ENCODE results near the gene MAP1LC3B2.

The MAP1LC3B2 gene

DNA sequence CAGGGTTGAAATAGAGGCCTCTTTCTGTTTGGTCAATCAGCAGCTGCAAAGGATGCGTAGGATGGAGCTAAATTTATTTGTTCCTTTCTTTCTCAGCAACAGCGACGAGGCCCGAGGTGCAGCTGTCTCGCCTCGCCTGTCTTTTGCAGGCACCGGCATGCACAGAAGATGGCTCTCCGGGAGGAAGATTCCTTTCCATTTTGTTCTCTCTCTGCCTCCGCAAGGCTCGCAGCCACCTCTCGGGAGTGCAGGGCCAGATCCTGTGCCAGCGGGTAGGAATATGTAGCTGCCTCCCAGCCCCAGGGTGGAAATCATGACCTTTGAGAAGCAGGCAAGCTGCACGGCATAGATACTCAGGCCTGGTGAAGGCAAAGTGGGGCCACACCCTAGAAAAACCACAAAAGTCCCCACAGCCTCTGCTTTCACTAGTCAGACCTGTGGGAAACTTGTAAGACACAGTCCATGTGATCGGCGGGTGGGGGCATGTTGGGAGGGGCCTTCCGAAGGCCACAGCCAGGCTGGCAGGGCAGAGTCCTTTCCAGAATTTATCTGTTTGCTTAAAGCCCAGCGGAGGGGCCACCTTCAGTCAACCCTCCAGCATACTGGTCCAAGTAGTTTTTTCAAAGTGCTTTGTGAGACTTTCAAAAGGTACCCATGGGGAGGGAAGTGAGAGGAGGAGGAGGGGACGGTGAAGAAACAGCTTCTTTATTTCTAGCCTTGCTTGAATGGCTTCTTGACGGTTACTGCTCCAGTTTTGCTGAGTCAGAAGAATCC, at the start of gene MAP1LC3B2:
Gene MAP1LC3B2, plus strand, starts transcription at position 220 of the 774 bp plus-strand sequence. CDS start 16,562 bp downstream, outside the sequence.
- no peak for DNase-seq

DNA sequence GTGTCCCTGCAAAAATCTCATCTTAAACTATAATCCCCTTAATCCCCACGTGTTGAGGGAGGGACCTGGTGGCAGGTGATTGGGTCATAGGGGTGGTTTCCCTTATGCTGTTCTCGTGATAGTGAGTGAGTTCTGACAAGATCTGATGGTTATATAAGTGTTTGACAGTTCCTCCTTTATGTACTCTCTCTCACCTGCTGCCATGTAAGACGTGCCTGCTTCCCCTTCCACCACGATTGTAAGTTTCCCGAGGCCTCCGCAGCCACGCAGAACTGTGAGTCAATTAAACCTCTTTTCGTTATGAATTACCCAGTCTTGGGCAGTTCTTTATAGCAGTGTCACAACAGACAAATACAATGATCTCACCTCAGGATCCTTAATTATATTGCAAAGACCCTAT, 45.2 kb upstream of the MAP1LC3B2 start:
- DNase-seq: no peak

DNA sequence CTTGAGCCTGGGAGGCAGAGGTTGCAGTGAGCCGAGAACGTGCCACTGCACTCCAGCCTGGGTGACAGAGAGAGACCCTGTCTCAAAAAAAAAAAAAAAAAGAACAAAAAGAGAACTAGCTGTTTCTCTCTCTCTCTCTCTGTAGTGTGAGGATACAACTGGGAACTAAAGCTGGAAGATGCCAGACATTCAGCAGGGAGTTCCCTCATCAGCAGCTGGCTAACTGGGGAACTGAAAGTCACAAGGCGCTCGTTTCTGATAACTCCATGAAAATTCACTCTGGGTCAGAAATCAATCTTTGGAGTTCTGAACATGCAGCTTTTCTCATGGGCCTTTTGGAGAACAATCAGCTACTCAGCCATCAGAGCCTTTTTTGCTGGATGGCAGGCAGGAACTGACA, 43.5 kb upstream of the MAP1LC3B2 start:
- DNase-seq: no peak

DNA sequence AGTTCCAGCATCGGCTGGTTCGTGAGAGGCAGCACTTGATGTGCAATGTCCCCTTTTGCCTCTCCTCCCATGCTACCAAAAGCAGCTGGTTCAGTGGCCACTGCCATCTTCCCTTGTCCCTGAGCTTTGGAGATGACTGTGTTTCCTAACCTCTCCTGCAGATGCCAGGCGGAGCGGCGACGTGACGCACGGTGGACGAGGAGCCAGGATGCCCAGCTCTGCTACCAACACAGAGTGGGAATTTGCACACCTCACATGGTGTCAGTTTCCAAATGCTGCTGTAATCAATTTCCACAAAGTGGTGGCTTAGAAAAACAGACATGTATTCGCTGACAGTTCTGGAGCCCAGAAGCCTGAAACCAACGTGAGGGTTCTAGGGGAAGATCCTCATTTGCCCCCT, 42.5 kb upstream of the MAP1LC3B2 start:
- no peak for DNase-seq

DNA sequence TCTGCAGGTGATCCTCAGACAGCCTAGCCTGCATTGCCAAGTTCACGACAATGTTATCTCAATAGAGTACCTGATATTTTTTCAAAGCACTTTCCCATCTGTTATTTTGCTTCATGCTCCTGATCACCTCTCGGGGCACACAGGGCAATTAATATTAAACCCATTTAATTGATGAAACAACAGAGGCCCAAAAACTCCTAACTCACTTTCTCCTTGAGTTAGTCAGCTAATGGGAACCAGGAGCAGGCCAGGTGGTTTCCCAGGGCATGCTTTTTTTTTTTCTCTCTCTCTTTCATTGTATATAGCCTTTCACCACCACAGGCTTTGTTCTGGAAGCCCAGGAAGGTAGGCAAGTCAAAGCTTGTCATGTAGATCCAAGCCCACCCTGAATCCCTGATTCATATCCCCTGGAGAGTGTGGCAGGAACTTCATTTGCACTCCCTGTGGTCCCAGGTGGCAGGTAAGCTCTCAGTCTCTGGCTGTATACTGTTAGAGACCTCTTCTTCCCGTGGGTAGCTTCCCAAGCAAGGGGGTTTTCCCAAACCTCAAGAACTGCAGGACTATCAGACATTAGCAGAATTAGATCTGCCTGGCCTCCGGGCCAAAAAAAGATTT, 41.6 kb upstream of the MAP1LC3B2 start:
- DNase-seq: no peak

DNA sequence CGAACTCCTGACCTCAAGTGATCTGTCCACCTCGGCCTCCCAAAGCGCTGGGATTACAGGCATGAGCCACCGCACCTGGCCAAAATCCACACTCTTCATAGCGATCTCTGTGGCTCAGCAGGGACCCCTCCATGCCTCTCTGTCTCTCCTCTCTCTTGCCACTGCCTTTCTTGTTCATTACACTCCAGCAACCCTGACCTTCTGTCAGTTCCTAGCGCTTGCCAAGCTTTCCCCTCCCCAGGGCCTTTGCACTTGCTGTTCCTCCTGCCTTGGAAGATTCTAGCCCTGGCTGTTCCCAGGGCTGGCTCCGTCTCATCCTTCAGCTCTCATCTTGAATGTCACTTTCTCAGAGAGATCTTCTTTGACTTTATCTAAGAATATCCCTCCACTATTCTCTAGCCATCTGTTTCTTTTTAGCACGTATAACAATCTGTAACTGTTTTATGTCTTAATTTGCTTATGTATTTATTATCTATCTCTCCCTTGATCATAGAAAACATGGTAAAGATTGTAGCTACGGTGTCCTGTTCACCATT, 38.9 kb upstream of the MAP1LC3B2 start:
- no peak for DNase-seq

DNA sequence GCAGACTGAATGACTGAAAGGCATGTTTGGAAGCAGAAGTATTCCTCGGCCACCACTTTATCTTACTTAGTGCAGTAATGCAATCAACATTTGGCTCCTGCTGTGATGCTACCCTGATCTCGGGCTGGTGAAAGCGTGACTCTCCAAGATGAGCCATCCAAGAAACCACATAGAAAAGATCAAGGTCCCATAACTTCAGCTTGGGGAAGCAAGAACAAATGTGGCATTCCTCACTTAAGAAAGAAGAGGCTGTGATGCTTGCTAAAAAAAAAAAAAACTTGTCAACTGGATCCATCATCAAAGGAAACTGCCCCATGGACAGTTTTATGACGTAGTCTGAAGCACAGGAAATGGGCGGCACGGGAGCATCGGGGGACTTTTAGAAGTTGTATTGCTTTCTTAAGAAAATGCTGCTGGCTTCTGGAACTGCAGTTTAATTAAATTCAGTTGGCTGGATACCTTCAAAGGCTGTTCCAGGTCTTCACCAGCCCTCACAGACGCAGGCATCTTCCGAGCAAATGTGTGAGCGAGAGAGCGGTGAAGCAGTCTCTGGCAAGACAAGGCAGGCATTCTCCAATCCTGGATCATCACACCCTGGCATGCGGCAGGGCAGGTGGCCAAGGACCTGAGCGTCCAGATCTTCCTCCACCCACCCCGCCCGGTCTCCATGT, 38.2 kb upstream of the MAP1LC3B2 start:
- no peak for DNase-seq

DNA sequence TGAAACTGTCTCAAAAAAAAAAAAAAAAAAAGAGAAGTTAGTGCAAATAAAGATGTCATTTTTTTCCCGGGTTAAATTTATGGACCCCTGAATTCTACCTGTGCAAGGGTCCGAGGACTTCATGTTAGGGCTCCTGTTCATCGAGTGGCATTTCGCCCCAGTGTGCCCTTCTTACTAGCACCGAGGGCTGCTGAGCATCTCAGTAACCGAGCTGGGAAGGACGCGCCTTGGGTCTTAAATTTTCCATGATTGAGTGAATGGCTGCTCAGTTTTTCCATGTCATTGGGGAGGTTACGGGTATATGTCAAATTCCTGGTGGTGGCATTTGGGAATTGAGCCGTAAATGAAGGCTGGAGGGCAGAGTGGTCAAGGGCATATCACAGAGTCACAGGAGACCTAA, 34.9 kb upstream of the MAP1LC3B2 start:
- DNase-seq: no peak

DNA sequence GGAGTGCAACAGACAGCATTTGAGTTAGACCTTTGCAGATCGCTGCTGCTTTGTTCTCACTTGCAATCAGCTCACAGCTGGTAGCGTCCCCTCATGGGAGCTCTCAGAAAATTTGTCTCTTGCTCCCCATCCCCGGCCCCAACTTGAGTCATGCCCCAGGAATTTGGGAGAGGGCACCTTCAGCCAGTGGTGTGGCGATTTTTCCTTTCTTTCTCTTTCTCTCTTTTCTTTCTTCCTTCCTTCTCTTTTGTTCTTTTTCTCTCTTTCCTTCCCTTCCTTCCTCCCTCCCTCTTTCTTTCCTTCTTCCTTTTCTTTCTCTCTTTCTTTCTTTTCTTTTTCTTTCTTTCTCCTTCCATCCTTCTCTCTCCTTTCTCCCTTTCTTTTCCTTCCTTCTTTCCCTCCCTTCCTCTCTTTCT, 34.2 kb upstream of the MAP1LC3B2 start:
- no peak for DNase-seq

DNA sequence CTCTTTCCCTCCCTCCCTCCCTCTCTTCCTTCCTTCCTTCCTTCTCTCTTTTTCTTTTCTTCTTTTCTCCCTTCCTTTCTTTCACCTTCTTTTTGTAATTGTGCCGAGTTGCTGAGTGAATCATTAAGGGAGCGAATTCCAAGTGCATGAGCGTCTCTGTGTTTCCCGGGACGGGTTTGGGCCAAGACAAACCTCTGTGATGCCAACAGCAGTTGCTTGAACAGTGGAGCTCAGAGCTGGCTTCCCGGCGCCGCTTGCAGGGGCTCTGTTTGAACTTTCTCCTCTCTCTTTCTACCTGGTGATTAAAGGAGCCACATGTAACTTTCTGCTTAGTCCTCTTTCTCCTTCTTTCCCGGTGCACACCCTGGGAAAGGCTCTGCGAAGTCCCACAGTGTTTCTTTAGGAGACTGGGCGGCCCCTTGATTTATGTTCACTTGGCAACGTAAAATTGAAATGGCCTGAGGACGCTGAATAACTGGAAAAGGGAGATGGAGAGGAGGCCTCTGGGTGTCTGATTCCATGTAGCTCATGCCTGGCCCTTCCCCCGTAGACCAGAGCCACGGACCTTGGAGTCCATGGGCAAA, 33.7 kb upstream of the MAP1LC3B2 start:
- no peak for DNase-seq

DNA sequence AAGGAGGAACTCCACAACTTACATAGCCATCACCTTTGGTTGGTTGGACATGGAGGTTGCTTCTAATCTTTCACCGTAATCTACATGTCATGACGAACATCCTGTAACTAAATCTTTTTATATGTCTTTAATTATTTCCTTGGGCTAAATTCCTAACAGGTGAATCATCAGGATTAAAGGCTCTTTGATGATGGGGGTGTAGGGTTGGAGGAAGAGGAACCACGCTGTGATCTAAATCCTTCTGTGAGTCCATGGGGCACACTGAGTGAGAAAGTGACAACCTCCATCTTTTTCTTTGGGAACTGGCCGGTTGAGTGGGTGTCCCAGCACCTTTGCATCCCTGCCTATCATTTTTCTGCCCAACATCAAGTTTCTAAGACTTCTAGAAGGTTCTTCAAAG, 31.1 kb upstream of the MAP1LC3B2 start:
- no peak for DNase-seq

DNA sequence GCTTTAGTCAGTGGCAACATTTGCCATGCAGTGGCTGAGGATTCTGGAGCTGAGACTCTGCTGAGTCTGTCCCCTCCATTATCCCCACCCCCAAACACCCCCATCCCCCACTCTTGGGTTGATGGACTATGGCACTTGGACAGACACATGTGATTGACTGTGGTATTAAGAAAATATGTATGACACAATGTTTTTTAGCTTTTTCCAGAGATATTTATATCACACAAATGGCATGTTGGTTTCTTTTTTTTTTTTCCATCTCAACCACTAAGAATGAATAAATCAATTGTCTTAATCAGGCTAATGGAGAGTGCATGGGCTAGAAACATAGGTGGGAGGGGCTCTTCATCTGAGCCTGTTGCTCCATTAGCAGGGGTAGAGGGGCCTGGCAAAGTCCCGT, 30.7 kb upstream of the MAP1LC3B2 start:
- DNase-seq: no peak

DNA sequence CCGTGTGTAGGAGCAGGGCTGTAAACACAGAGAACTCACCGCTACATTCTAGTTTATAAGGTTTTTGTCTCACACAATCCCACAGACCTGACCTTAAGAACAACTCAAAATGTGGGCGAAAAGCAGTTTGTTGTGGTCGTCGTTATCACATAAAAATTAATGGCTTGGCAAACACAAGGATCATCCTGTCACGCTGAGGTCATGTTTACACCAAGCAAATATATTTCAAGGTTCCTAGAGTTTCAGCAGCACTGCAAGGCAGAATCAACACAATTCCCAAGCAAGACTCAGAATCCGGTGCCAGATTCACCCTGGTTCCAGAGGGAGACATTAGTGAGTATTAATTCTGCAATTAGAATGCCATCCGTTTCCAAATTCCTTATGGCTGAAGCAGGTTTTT, 30.1 kb upstream of the MAP1LC3B2 start:
- DNase-seq: no peak

DNA sequence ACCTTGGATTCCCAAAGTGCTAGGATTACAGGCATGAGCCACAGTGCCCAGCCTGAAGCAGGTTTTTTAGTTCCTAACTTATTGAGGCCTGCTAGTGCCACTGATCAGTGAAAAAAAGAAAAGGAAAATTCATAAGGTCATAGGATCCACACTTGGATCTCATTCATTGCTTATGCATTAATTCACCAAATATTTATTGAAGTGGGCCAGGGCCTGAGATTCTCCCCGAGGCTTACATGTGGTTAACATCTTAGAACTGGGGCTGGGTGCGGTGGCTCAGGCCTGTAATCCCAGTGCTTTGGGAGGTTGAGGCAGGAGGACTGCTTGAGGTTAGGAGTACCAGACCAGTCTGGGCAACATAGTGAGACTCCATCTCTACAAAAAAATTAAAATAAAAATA, 29.5 kb upstream of the MAP1LC3B2 start:
- DNase-seq: no peak

DNA sequence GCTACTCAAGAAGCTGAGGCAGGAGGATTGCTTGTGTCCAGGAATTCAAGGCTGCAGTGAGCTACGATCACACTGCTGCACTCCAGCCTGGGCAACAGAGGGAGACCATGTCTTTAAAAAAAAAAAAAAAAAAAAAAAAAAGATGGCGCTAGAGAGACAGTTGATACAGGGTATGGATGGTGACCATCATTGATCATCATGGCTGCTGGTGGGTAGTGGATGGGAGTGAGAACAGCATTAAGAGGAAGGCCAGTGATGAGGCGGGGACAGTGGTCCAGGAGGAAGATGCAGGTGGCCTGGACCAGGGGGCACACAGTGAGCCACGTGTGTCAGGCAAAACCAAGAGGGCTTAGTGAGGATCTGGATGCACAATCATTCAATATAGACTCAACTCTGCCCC, 26.8 kb upstream of the MAP1LC3B2 start:
- DNase-seq: no peak

DNA sequence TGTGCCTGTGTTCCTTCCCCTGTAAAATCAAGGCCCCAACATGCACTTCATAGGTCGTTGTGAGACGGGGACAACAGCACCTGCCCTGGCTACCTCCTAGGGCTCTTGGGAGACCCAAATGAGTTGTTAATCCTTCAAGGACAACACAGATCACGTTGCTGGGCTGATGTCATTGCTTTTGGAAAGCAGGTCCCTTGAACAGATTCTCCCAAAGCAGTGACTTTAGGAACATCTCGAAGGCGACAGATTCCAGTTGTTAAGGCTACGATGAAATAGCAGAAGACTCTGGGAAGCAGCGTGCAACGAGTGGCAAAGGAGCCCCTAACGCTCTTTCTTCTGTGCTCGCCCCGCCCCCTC, 26.2 kb upstream of the MAP1LC3B2 start:
- no peak for DNase-seq

DNA sequence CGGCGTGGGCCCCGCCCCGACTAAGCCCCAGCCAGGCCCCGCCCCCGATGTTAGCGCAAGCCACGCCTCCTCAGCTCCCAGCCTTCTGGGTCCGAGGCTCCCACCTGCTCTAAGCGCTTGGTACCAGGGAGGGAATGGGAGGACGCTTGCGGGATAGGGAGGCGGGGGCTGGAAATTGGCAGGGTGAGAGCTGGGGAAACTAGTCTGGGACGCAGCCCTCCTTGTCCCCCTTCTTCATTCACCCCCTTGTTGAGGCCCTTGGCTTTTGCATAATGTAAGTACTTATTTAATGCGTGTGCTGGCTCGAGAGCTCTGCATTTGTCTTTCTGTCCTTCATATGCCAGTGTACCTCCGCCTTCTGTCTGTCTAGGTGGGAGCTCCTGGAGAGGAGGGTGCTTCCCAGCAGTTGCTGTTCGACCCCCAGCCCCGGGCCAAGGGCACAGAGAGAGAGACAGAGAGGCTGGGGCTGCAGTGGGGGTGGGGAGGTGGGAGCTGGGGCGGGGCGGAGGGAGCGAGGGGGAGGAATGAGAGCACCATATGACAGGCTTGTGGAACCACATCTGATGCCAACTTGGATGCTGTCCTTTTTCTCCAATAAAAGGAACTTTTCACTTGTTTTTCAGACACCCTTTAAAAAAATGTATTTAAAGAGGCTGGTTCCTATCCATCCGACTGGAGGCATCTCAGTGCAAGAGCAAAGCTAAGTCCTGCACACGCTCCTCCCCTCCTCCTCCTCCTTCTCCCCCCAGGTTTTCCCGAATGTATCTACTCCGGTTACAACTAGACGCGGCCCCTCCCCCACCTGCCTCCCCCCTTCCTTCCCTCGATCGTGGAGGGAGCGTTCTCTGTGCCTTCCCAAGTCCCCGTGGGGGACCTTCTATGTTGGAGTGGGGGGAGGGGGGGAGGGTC, 25.6 kb upstream of the MAP1LC3B2 start:
- no peak for DNase-seq

DNA sequence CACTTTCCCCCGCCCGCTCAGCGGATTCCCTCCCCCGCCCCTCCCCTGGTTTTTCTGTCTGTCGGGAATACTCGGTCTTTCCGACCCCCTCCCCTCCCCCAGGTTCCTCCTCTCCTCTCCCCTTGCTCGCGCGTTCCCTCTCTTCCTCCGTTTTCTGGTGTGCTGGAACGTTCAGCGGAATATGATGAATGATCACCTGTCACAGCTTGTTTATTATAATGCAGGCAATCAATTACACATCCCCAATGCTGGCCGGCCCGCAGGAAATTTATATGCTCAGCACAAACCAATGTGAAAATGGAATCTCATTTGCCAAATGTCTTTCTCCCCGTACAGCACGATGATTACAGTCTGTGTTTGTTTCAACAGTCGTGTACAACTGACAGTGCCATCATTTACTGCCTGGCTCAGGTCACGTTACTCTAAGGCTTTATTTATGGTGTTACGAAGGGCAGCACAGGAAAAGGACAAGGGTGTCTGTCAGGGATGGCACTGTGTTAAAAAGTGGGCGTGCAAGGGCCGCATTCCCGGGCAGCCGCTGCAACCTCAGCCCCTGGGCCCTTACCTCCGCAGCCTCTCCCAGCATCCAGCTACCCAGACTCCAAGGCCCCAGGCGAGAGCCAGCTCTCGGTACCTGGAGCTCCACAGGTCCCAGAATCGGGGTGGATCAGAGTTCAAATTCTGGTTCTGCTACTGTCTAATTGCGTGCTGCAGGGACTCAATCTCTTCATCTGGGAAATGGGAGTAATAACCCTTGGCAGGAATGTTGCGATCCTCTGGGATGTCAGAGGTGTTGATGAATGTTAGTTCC, 24.7 kb upstream of the MAP1LC3B2 start:
- DNase-seq: no peak

DNA sequence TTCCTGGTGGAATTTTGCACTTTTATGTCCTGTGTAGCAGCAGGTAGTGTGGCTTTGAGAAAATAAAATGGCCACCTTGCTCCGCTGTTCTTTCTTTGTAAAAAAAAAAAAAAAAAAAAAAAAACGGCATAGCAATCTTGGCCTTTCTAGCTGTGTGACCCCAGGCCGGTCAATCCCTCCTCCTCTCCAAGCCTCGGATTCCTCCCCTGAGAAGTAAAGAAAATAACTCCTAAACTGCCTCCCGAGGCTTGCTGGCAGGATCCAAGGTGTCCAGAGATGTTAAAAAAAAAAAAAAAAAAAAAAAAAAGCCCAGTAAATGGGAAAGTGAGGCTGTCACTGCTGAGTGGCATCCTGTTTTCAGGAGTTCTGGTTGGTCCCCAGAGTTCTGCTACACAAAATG, 23.9 kb upstream of the MAP1LC3B2 start:
- no peak for DNase-seq

DNA sequence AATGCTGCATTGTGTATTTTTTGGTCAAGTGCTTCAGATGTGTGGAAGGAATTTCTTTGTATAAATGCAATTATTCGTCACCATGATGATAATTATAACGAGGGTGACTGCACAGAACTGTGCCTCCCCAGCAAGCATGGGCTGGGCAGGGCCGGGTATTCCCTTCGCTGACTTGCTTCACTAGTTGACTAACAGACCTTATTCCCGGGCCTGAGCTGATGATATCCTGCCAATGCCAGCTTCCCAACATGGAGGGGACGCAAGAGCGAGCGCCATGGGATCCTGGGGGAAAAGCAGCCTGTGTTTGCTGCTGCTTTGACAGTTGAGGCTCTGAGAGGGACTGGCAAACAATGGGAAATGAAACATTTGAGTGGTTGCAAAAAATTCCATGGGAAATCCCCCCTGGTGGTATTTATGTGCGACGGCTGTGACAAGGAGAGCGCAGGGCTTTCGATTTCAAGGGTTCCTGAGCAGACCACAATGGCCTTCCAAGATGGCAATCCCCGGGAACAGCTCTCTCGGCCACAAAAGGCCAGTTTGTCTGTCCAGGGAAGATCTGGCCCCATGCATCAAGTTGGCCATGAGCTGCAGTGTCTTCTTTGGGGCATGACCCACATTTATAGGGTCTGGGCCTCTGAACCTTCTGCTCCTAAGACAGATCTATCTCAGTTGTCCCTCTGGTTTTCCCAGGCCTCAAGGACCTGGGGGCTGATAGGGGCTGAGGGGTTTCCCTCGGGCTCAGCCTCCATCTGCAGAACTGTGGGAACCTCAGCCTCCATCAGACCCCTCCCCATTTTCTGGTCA, 21.9 kb upstream of the MAP1LC3B2 start:
- DNase-seq: no peak

DNA sequence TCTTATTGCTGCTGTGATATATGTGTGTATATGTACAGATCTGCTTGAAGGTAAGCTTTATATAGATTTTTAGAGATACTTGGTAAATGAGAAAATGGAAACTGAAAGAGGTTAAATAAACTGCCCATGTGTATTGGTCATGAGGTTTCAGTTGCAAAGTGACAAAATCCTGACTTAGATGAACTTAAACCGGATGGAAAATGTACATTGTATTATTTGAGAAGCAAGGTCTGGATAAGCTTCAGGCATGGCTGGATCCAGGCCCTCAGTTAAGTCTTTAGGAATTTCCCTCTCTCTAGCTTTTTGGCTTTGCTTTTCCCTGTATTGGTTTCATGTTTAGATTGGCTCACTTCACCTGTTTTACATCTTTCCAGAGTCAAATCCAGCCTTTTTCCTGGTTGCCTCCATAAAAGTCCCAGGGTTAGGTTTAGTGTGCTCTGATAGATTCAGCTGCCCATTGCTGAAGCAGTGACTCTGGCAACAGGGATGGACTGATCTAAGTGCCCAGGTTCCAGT, 21.0 kb upstream of the MAP1LC3B2 start:
- DNase-seq: no peak
